GM12878 (cell line): ENCODE results near the gene ICA1. TPM values are rescaled to one million over a fixed set of nuclear protein-coding genes. Genes with fewer than 3 reads are reported as not detected.

Experiments used
- MTA3 ChIP-seq: IDR thresholded peaks from 2 replicates; pipeline ENCODE4 v1.6.1; 2012; ENCODE audit warnings: low read length, inconsistent platforms, borderline replicate concordance
- PAX5 ChIP-seq: IDR thresholded peaks from 2 replicates; pipeline ENCODE4 v1.6.1; 2011; ENCODE audit warnings: low read depth, low read length, borderline replicate concordance
- RAD51 ChIP-seq: fragments of 450-650 bp; IDR thresholded peaks from 2 replicates; pipeline ENCODE4 v1.6.1; 2016; ENCODE audit warnings: moderate library complexity, mild to moderate bottlenecking, inconsistent platforms
- TARDBP ChIP-seq: IDR thresholded peaks from 2 replicates; pipeline ENCODE4 v1.6.1; 2016; ENCODE audit warnings: borderline replicate concordance
- WRNIP1 ChIP-seq: IDR thresholded peaks from 2 replicates; pipeline ENCODE4 v1.6.1; 2011; ENCODE audit warnings: low read depth, low read length, improper control_type of control experiment, borderline replicate concordance
- YY1 ChIP-seq: IDR thresholded peaks from 2 replicates; pipeline ENCODE4 v1.6.1; 2011; ENCODE audit warnings: low read depth, mild to moderate bottlenecking, low read length
- polyA plus RNA-seq, 11 experiments: library from polyadenylated mRNA; depleted of rRNA in 4 of 11; unstranded in 6 of 11; stranded (reverse) in 5 of 11; fragments of >200 nt; fragmentation: Nextera tagmentation in 4 of 11; fragmentation: Illumina TruSeq in 1 of 11; extraction: Ambion mirVana in 4 of 11; extraction: Trizol in 1 of 11; gene quantifications; 1 replicate in 1 of 11; 2 replicates in 10 of 11; pipeline versions ENCODE4 v1.2.1 to v1.2.3, GENCODE V29; 2011 to 2016; ENCODE audit warnings: inconsistent platforms in 2 of 11, missing spikeins in 2 of 11, low read depth in 1 of 11
- total RNA-seq, 4 experiments: library from RNA; depleted of rRNA in 3 of 4; stranded (reverse); fragments of >200 nt in 3 of 4; fragmentation: Illumina TruSeq in 1 of 4; extraction: Trizol in 1 of 4; gene quantifications; 2 replicates each; pipeline versions ENCODE4 v1.2.1 to v1.2.3, GENCODE V29; 2013 to 2021
- TF ChIP-seq, protein P1 (sequence below): fragments of 450-650 bp; formaldehyde crosslinking; IDR thresholded peaks from 2 replicates; pipeline ENCODE4 v1.5.0; 2022; ENCODE audit warnings: mild to moderate bottlenecking, missing genetic modification characterization
- TF ChIP-seq, protein P2 (sequence below): fragments of 450-650 bp; IDR thresholded peaks from 2 replicates; pipeline ENCODE4 v1.6.1; 2014; ENCODE audit warnings: mild to moderate bottlenecking

ICA1 gene
- total and polyA plus RNA-seq, 10 of the 15 experiments (the other 5 are each of a cell fraction or from before 2014, with no cell fraction given) = 1.3 to 35.1 (median 3.3) TPM

DNA sequence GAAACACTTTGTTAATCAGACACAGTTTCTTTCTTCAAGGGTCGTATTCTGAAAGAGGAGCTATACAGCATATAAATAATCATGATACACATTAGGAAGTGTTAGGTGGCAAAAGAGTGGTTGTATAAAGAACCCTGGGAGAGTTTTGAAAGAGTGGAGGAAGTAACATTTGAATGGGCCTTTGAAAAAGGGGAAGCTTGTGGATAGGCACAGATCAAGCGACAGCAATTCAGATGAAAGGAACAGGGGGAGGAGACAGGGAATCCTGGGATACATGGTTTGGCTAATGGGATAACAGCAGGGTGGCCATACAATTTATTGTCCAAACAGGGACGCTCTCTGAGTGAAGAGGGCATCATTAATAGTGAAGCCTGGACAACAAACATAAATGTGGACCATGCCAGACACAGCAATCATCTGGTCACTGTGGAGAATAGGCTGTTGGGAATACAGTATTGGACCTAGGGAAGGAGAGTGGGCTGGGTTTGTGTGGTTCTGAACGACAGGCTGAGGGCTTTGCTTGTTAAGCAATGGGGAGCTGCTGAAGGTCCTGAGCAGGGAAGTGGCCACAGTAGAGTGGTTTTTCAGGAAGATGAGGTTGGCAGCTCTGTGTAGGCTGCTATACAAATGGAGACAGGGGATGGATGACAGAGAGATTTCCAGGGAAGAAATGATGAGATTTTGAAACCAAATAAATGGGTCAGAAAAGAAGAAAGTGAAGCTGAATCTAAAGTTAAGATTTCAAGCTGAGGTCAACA lies 75.9 kb downstream of the ICA1 start (continued):
- TF ChIP-seq, protein P1, sequence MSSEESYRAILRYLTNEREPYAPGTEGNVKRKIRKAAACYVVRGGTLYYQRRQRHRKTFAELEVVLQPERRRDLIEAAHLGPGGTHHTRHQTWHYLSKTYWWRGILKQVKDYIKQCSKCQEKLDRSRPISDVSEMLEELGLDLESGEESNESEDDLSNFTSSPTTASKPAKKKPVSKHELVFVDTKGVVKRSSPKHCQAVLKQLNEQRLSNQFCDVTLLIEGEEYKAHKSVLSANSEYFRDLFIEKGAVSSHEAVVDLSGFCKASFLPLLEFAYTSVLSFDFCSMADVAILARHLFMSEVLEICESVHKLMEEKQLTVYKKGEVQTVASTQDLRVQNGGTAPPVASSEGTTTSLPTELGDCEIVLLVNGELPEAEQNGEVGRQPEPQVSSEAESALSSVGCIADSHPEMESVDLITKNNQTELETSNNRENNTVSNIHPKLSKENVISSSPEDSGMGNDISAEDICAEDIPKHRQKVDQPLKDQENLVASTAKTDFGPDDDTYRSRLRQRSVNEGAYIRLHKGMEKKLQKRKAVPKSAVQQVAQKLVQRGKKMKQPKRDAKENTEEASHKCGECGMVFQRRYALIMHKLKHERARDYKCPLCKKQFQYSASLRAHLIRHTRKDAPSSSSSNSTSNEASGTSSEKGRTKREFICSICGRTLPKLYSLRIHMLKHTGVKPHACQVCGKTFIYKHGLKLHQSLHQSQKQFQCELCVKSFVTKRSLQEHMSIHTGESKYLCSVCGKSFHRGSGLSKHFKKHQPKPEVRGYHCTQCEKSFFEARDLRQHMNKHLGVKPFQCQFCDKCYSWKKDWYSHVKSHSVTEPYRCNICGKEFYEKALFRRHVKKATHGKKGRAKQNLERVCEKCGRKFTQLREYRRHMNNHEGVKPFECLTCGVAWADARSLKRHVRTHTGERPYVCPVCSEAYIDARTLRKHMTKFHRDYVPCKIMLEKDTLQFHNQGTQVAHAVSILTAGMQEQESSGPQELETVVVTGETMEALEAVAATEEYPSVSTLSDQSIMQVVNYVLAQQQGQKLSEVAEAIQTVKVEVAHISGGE (CRISPR knock-in tag) = no peak
- TF ChIP-seq, protein P2, sequence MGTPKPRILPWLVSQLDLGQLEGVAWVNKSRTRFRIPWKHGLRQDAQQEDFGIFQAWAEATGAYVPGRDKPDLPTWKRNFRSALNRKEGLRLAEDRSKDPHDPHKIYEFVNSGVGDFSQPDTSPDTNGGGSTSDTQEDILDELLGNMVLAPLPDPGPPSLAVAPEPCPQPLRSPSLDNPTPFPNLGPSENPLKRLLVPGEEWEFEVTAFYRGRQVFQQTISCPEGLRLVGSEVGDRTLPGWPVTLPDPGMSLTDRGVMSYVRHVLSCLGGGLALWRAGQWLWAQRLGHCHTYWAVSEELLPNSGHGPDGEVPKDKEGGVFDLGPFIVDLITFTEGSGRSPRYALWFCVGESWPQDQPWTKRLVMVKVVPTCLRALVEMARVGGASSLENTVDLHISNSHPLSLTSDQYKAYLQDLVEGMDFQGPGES = no peak
- TF ChIP-seq WRNIP1 (no peak), TARDBP (no peak), RAD51 (no peak), PAX5 (no peak), YY1 (no peak), MTA3 (no peak)
